ENCODE measurements around the gene TSHZ2.

The TSHZ2 gene

DNA sequence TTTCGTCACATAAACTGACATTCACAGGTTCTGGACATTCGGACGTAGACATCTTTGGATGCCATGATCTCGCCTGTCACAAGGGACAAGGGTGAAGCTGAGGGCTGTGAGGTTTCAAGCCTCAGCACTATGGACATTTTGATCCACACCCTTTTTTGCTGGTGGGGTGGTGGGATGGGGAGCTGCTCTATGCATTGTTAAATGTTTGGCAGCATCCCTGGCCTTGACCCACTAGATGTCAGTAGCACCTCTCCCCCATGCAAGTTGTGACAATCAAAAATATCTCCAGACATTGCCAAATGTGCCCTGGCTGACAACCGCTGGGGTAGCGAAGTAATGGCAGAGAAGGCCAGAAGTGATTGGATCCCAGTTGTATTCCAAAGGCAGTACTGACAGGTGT lies 229.4 kb downstream of the TSHZ2 start:
- TF ChIP-seq, protein P1, sequence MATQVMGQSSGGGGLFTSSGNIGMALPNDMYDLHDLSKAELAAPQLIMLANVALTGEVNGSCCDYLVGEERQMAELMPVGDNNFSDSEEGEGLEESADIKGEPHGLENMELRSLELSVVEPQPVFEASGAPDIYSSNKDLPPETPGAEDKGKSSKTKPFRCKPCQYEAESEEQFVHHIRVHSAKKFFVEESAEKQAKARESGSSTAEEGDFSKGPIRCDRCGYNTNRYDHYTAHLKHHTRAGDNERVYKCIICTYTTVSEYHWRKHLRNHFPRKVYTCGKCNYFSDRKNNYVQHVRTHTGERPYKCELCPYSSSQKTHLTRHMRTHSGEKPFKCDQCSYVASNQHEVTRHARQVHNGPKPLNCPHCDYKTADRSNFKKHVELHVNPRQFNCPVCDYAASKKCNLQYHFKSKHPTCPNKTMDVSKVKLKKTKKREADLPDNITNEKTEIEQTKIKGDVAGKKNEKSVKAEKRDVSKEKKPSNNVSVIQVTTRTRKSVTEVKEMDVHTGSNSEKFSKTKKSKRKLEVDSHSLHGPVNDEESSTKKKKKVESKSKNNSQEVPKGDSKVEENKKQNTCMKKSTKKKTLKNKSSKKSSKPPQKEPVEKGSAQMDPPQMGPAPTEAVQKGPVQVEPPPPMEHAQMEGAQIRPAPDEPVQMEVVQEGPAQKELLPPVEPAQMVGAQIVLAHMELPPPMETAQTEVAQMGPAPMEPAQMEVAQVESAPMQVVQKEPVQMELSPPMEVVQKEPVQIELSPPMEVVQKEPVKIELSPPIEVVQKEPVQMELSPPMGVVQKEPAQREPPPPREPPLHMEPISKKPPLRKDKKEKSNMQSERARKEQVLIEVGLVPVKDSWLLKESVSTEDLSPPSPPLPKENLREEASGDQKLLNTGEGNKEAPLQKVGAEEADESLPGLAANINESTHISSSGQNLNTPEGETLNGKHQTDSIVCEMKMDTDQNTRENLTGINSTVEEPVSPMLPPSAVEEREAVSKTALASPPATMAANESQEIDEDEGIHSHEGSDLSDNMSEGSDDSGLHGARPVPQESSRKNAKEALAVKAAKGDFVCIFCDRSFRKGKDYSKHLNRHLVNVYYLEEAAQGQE (IDR thresholded peaks at IDR 0.05; ENCODE audit: insufficient read depth in 1 of 2, low read depth in 2 of 2, low read length in 2 of 2): no peak
- TF ChIP-seq FOXP2 (optimal IDR thresholded peaks at IDR 0.05; ENCODE audit: borderline replicate concordance, extremely low read depth, extremely low read length, insufficient read depth): no peak
- TF ChIP-seq POLR2AphosphoS5 (IDR thresholded peaks at IDR 0.05; ENCODE audit: low read depth, low read length): no peak
- TF ChIP-seq SIN3A (IDR thresholded peaks at IDR 0.05; ENCODE audit: borderline replicate concordance, insufficient read depth, low read length): no peak
- no peak for TF ChIP-seq TAF1 (IDR thresholded peaks at IDR 0.05; ENCODE audit: borderline replicate concordance, insufficient read depth, low read length)

DNA sequence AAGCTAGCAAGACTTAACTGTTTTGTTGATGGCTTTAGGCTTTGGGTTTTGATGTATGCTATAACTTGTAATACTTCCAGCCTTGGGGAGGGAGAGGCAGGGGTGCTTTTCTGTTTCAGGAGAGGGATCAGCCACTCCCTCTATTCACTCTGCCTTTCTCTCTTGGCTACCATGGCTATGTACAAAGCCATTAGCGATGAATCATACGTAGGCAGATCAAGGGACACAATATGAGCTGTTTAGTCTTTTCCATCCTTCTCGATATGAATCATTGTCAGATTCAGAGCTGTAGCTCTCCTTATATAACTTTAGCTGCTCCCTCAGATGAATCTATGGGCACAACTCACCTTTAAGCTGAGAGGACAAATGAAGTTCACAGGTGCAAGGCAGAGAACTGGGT lies 230.6 kb downstream of the TSHZ2 start:
- TF ChIP-seq SIN3A (IDR thresholded peaks at IDR 0.05; ENCODE audit: borderline replicate concordance, insufficient read depth, low read length) (no peak), POLR2AphosphoS5 (IDR thresholded peaks at IDR 0.05; ENCODE audit: low read depth, low read length) (no peak), TAF1 (IDR thresholded peaks at IDR 0.05; ENCODE audit: borderline replicate concordance, insufficient read depth, low read length) (no peak), FOXP2 (optimal IDR thresholded peaks at IDR 0.05; ENCODE audit: borderline replicate concordance, extremely low read depth, extremely low read length, insufficient read depth) (no peak)
- TF ChIP-seq, protein P1 (IDR thresholded peaks at IDR 0.05; ENCODE audit: insufficient read depth in 1 of 2, low read depth in 2 of 2, low read length in 2 of 2): no peak

DNA sequence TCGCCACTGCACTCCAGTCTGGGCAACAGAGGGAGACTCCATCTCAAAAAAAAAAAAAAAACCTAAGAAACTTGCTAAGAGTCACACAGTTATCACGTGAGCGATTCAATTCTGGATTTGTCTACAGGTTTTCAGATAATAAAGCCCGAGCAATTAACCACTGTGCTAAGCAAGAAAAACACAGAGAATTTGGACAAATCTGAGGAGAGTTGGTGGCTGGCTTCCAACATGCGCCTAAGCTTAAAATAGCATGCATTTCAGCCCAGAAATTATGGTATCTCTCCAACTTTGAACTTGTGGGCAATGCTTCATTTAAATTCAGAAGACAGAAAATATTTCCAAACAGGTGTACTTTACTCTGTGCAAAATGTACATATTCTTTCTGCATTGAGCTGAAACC lies 232.9 kb downstream of the TSHZ2 start:
- TF ChIP-seq, protein P1 (IDR thresholded peaks at IDR 0.05; ENCODE audit: insufficient read depth in 1 of 2, low read depth in 2 of 2, low read length in 2 of 2): no peak

DNA sequence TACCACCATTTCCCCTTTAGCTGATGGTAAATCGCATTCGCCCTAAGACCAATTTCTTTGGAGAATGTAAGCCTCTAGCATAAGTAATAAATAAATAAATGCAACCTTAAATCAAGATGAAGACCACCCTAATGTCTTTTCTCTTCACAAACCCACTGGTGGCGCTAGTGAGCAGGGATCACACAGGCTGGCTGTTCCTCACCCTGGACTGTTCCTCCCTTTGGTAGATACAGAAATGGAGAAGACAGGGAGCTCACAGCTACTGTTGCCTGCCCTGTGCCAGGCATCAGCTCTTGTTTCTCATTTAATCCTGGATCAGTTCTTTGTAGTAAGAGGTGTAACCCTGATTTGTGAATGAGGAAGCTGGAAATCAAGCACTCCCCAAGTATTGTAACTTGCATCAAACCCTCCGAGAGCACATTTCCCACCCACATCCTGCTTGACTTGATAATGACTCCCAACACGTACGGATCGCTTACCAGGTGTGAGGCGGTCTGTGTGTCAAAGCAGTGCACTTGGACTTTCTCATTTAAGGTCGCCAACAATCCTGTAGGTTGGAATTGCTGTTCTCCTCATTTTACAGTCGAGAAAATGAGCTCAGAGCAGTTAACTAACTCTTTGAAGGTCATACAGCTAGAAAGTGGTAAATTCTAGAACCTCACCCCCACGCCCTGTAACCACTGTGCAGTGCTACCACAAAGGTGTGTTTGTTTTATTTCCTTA lies 236.1 kb downstream of the TSHZ2 start:
- TF ChIP-seq, protein P1 (IDR thresholded peaks at IDR 0.05; ENCODE audit: insufficient read depth in 1 of 2, low read depth in 2 of 2, low read length in 2 of 2): no peak
- TF ChIP-seq SIN3A (IDR thresholded peaks at IDR 0.05; ENCODE audit: borderline replicate concordance, insufficient read depth, low read length) (no peak), FOXP2 (optimal IDR thresholded peaks at IDR 0.05; ENCODE audit: borderline replicate concordance, extremely low read depth, extremely low read length, insufficient read depth) (no peak), TAF1 (IDR thresholded peaks at IDR 0.05; ENCODE audit: borderline replicate concordance, insufficient read depth, low read length) (no peak), POLR2AphosphoS5 (IDR thresholded peaks at IDR 0.05; ENCODE audit: low read depth, low read length) (no peak)

DNA sequence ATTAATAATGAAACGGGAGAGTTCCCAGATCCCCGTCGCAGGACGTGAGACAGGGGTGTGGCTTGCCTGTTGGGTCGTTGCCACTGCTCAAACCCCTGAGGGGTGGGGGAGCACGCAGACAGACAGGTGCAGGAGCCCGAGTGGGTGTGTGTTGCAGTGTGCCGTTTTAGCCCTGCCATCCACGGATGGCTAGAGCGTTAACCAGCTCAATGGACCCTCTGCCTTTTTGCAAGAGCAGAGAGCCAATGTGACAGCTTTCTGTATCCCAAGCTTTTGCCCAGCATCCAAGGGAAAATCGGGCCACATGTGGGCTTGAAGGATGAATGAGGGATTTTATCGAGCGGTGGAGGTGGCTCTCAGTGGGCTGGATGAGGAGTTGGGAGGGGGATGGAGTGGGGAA lies 237.9 kb downstream of the TSHZ2 start:
- TF ChIP-seq TAF1 (IDR thresholded peaks at IDR 0.05; ENCODE audit: borderline replicate concordance, insufficient read depth, low read length): no peak
- no peak for TF ChIP-seq POLR2AphosphoS5 (IDR thresholded peaks at IDR 0.05; ENCODE audit: low read depth, low read length)
- TF ChIP-seq FOXP2 (optimal IDR thresholded peaks at IDR 0.05; ENCODE audit: borderline replicate concordance, extremely low read depth, extremely low read length, insufficient read depth): no peak
- TF ChIP-seq, protein P1 (IDR thresholded peaks at IDR 0.05; ENCODE audit: insufficient read depth in 1 of 2, low read depth in 2 of 2, low read length in 2 of 2): no peak
- no peak for TF ChIP-seq SIN3A (IDR thresholded peaks at IDR 0.05; ENCODE audit: borderline replicate concordance, insufficient read depth, low read length)

Data from PFSK-1 (cell line).